ENCODE measurements around the gene SNTA1.

DNA sequence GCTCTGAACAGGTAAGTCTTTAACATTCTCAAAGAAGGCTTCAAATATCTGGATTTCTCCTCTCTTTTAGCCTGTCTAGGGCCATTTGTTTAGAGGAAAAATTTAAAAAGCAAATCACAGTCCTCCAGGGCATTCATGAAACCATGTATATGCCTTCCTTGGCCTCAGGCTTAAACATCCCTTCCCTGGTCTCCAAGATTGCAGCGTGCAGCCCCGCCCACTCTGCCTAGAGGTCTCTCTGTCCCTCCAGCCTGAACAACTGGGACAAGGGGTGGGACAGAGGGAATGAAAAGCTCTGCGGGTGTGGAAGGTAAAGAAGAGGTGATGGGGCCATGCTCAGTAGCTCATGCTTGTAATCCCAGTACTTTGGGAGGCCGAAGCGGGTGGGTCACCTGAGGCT, 36.5 kb upstream of the SNTA1 start:
- TF ChIP-seq, protein P1, sequence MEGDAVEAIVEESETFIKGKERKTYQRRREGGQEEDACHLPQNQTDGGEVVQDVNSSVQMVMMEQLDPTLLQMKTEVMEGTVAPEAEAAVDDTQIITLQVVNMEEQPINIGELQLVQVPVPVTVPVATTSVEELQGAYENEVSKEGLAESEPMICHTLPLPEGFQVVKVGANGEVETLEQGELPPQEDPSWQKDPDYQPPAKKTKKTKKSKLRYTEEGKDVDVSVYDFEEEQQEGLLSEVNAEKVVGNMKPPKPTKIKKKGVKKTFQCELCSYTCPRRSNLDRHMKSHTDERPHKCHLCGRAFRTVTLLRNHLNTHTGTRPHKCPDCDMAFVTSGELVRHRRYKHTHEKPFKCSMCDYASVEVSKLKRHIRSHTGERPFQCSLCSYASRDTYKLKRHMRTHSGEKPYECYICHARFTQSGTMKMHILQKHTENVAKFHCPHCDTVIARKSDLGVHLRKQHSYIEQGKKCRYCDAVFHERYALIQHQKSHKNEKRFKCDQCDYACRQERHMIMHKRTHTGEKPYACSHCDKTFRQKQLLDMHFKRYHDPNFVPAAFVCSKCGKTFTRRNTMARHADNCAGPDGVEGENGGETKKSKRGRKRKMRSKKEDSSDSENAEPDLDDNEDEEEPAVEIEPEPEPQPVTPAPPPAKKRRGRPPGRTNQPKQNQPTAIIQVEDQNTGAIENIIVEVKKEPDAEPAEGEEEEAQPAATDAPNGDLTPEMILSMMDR (IDR thresholded peaks at IDR 0.05; ENCODE audit: insufficient read depth, low read depth, low read length), result no peak
- no peak for TF ChIP-seq EZH2 (IDR thresholded peaks at IDR 0.05; ENCODE audit: insufficient read depth, low read length)

Data from astrocyte (in vitro differentiated cells and primary cell).